Heart right ventricle (tissue), 16 donors: ENCODE data around the gene CCNG2. TPM values are rescaled to one million over a fixed set of nuclear protein-coding genes. Genes with fewer than 3 reads are reported as not detected.
A peak's percentile ranks its signal among the peaks of the same experiment; 100 is the strongest.
"Not testable (repeated sequence)": the region's sequence is repeated elsewhere in the genome, so short reads cannot be mapped to it uniquely, and the experiment has no call there.

Experiments
- ATAC-seq, 8 donors: fragments of 200-7000 bp; cut with Tn5 transposase; one replicate each; pipeline ENCODE4 v1.9.1; 2020; ENCODE audit warnings: mild to moderate bottlenecking in 8 of 8, moderate library complexity in 8 of 8, moderate number of reproducible peaks in 1 of 8
- DNase-seq, 2 donors: peaks; one replicate each; pipeline ENCODE4 v3.0.0-alpha.2; 2020
- H3K27ac ChIP-seq, 10 donors: fragments of 200-600 bp; sonication (generic) in 2 of 10; one replicate each; pipeline versions ENCODE4 v1.5.0 to v1.8.0; 2020 to 2022; ENCODE audit warnings: mild to moderate bottlenecking in 3 of 10
- H3K27me3 ChIP-seq, 7 donors: fragments of 200-600 bp; one replicate each; pipeline ENCODE4 v1.8.0; 2021 to 2022; ENCODE audit warnings: mild to moderate bottlenecking in 2 of 7
- H3K36me3 ChIP-seq, 9 donors: fragments of 200-600 bp; sonication (generic) in 1 of 9; one replicate each; pipeline versions ENCODE4 v1.5.0 to v1.8.0; 2020 to 2022; ENCODE audit warnings: mild to moderate bottlenecking in 2 of 9
- H3K4me1 ChIP-seq, 9 donors: fragments of 200-600 bp; sonication (generic) in 1 of 9; one replicate each; pipeline versions ENCODE4 v1.5.0 to v1.8.0; 2020 to 2022; ENCODE audit warnings: mild to moderate bottlenecking in 4 of 9
- H3K4me3 ChIP-seq, 10 donors: fragments of 200-600 bp; sonication (generic) in 2 of 10; one replicate each; pipeline versions ENCODE4 v1.5.0 to v1.8.0; 2020 to 2022; ENCODE audit warnings: mild to moderate bottlenecking in 7 of 10, moderate library complexity in 2 of 10
- H3K9me3 ChIP-seq, 11 donors: fragments of 200-600 bp in 10 of 11; sonication (generic) in 2 of 11; one replicate each; pipeline versions ENCODE4 v1.5.0 to v1.8.0; 2013 to 2022; ENCODE audit warnings: mild to moderate bottlenecking in 2 of 11, control low read depth in 1 of 11, moderate library complexity in 1 of 11
- WGBS, 2 donors: extraction: QIAGEN DNeasy Blood & Tissue Kit; methylation state at CpG; one replicate each; pipeline ENCODE4 v1.1.7; 2013; ENCODE audit warnings: inconsistent platforms in 1 of 2; 5-methylcytosine and 5-hydroxymethylcytosine counted together
- intact Hi-C, 10 donors: fragments of 100-400 bp; cut with DNase I; formaldehyde crosslinking; loops; one replicate each; pipeline versions ENCODE4 v1.11.1 to v1.14.2; 2022
- polyA plus RNA-seq, 2 donors: library from polyadenylated mRNA; stranded (reverse); fragments of 200-250 nt; gene quantifications; one replicate each; pipeline ENCODE4 v1.2.3, GENCODE V29; 2013
- total RNA-seq, 10 donors: library from RNA; stranded (reverse); fragmentation: NEBNext Ultra II Directional in 3 of 10; extraction: Animal tissue kit (Norgen Biotek cat#: 25700) in 3 of 10; gene quantifications; one replicate each; pipeline versions ENCODE4 v1.2.1 to v1.2.4, GENCODE V29; 2021 to 2023
- TF ChIP-seq, protein P1 (sequence below), 9 donors: fragments of 200-600 bp; sonication (generic) in 2 of 9; IDR thresholded peaks; one replicate each; pipeline versions ENCODE4 v1.5.0 to v1.8.0; 2021 to 2022; ENCODE audit warnings: antibody characterized with exemption in 9 of 9, mild to moderate bottlenecking in 5 of 9, moderate library complexity in 1 of 9
- donor health status: Arrhythmogenic right ventricular cardiomyopathy.
- donor health status: ischemic (EF 13 %, LVEDD 7.1; RV severe dilation, severe dysfunction).
- donor health status: healthy with polysubstance abuse.
- donor health status: DM: no; HTN: yes; CAD: no.
- donor health status: DM: no; HTN: no; CAD: no.
- donor health status: ischemic (EF 25% LVEDD 6.9; RV normal size, moderate dysfunction).
- donor health status: ischemic (EF 25% LVEDD 5.7; RV mildly dilated, moderate dysfunction).
- donor health status: healthy.
- donor health status: DM: yes; HTN: yes; CAD: no.
- donor health status: Ischemic cardiomyopathy.
- donor health status: ischemic (EF 35%, LVEDD 5.7; RV mildly dilated, moderate dysfunction).
- donor health status: nonischemic (EF 11% LVEDD 7.7; RV severe dilation, severe dysfunction).
- donor health status: DM: yes; HTN: yes; CAD: no.
- donor health status: PGD.
- donor health status: ischemic (EF 29% LVEDD 5.4; RV normal size, mild dysfunction).
- donor health status: nonischemic (EF 23%, LVEDD 6.1; RV moderate dilation, normal function).

The CCNG2 gene
- total and polyA plus RNA-seq, 12 donors: 2.3 to 16.6 (median 9.5) TPM

DNA sequence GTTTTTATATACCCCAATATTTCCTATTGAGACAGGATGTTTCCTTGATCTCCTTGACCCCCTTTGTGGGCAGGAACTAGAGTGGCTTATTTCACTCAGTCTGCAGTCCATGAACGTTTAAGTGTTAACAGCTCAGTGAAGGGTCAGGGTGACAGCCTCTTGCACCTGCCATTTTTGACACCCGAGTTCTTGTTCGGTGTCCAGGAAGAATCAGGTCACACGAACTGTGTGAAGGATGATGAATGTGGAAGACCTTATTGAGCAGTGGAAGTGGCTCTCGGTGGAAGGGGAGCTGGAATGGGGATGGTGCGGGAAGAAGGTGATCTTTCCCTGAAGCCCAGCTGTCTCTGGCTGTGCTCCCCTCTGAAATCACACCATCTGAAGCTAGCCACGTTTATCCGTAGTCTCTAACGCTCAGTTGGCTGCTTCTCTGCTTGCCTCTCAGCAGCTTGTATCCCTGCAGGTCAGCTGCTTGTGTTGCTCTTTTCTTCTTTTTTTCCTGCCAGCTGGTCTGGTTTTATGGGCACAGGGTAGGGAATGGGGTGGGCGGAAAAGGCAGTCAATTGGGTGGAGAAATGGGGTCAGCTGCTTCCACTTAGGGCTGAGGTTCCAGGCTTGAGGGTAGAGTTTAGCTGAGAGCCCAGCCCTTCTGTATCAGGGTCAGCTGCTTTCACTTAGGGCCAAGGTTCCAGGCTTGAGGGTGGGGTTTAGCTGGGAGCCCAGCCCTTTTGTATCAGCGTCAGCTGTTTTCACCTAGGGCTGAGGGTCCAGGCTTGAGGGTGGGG lies 29.0 kb upstream of the CCNG2 start:
- no peaks in the 10 kb centered on the region for H3K36me3 ChIP-seq
- TF ChIP-seq, protein P1, sequence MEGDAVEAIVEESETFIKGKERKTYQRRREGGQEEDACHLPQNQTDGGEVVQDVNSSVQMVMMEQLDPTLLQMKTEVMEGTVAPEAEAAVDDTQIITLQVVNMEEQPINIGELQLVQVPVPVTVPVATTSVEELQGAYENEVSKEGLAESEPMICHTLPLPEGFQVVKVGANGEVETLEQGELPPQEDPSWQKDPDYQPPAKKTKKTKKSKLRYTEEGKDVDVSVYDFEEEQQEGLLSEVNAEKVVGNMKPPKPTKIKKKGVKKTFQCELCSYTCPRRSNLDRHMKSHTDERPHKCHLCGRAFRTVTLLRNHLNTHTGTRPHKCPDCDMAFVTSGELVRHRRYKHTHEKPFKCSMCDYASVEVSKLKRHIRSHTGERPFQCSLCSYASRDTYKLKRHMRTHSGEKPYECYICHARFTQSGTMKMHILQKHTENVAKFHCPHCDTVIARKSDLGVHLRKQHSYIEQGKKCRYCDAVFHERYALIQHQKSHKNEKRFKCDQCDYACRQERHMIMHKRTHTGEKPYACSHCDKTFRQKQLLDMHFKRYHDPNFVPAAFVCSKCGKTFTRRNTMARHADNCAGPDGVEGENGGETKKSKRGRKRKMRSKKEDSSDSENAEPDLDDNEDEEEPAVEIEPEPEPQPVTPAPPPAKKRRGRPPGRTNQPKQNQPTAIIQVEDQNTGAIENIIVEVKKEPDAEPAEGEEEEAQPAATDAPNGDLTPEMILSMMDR (IDR thresholded peaks at IDR 0.05): no peak
- 42 to 48% methylated on average over 11 of the region's 11 CpGs for WGBS, 2 donors
- peaks cover 0 to 5% (median 0%) of the 10 kb centered on the region in 7 donors for H3K27me3 ChIP-seq
- peak overlapping the region in 1 of 10 donors; percentile 82 for H3K27ac ChIP-seq
- peaks cover 0 to 7% (median 0%) of the 10 kb centered on the region in 11 donors for H3K9me3 ChIP-seq
- peaks cover 0 to 40% (median 0%) of the 10 kb centered on the region in 9 donors for H3K4me1 ChIP-seq
- intact Hi-C loops: no loop called here
- H3K4me3 ChIP-seq: no peak overlapping the region
- DNase-seq (no peak), ATAC-seq (peak in 1 of 8 donors; percentile 27)

DNA sequence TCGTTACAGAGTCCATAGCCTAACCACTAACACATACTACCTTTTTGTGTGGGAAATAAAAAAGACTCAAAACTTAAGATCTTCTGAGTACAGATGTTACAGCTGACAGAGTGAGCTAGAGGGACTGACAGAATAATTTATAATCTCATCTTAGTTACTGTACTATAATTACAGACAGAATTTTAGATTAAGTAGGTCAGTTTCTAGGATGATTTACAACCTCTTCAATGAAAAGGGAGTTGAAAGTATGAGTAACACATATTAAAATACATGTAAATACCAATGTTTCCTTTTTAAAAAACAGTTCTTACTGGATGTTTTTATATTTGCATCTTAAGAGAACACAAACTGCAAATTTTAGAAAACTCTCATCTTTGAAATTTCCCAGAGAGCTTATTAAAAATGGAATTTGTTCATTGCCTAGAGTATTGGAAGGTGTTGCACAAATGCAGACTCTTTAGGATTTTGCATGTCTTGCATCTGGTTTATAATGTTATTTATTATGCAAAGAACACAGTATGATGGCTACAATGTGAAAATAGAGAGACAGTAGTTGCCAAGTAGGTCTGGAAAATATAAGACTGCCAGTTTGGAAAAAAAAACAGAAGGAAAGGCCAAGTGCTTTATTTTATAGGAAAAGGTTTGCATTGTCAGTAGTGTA lies 24.2 kb upstream of the CCNG2 start:
- DNase-seq (no peak), ATAC-seq (no peak)
- H3K9me3 ChIP-seq: peaks cover 0 to 7% (median 0%) of the 10 kb centered on the region in 11 donors
- intact Hi-C loops: no loop called here
- peaks cover 0 to 8% (median 0%) of the 10 kb centered on the region in 9 donors for H3K4me1 ChIP-seq
- TF ChIP-seq, protein P1 (IDR thresholded peaks at IDR 0.05): no peak
- H3K36me3 ChIP-seq: no peaks in the 10 kb centered on the region
- H3K4me3 ChIP-seq: no peak overlapping the region
- no peak overlapping the region for H3K27ac ChIP-seq
- no peaks in the 10 kb centered on the region for H3K27me3 ChIP-seq
- 90 to 94% methylated on average over 1 of the region's 1 CpG for WGBS, 2 donors

DNA sequence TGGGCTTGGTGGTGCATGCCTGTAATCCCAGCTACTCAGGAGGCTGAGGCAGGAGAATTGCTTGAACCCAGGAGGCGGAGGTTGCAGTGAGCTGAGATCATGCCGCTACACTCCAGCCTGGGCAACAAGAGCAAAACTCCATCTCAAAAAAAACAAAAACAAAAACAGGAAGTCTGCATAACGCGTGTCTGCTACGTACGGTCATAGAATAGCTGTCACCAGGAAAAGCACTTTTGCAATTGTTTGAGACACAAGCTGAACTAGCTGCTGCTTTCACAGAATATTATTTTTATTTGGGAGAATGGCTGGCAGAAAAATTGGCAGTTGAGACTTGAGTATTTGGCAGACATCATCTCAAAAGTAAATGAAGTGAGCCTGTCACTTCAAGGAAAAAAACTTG lies 19.6 kb upstream of the CCNG2 start:
- ATAC-seq: peak in 1 of 8 donors; percentile 29
- intact Hi-C loops, H3K4me3 ChIP-seq, H3K4me1 ChIP-seq, H3K9me3 ChIP-seq, DNase-seq, H3K36me3 ChIP-seq, H3K27me3 ChIP-seq: not testable (repeated sequence)
- WGBS, 2 donors: 55 to 58% methylated on average over 6 of the region's 6 CpGs
- peak overlapping the region in 1 of 10 donors; percentile 49 for H3K27ac ChIP-seq

DNA sequence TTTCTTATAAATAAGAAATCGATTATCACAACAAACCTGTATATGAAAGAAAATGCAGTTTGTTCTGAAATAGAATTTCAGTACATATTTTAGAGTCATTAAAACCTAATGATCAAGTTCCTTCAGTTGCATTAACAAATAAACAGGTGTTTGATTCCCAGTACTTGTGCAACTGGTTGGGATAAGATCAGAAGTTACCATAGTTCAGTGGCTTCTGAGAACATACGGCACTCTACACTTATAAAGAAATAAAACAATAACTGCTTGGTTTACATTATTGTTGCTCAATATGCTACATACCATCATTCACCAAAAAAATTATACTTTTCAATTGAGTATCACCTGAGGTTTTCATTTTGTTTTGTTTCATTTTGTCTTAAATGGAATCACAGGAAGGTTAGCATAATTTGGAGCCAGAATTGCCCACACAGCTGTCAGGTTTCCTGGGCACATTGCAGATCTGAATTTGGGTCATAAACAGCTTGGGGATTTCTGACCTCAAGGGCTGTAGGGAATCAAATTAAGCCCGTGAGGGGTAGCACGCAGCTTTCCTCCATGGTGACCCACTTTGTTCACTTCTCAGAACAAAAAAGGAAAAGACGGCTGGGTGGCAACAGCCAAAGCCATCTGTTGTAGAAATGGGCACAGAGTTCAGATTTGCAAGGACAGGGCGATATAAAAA lies 14.9 kb upstream of the CCNG2 start:
- no peak for ATAC-seq
- intact Hi-C loops: no loop called here

More for the DNA sequence above, 14.9 kb upstream of the CCNG2 start:
- 82% methylated on average over 6 of the region's 6 CpGs for WGBS, 2 donors
- no peaks in the 10 kb centered on the region for H3K9me3 ChIP-seq
- no peak overlapping the region for H3K4me3 ChIP-seq
- TF ChIP-seq, protein P1 (IDR thresholded peaks at IDR 0.05): no peak
- H3K27me3 ChIP-seq: no peaks in the 10 kb centered on the region
- peaks cover 0 to 18% (median 0%) of the 10 kb centered on the region in 9 donors for H3K4me1 ChIP-seq
- no peaks in the 10 kb centered on the region for H3K36me3 ChIP-seq
- no peak for DNase-seq
- H3K27ac ChIP-seq: no peak overlapping the region
